NCI-H1694 (cell line): Measurements from ENCODE around the gene TNFRSF9.

ENCODE experiments used
- DNase-seq: peaks from one replicate; lab custom pipeline; 2025; lab: John Stamatoyannopoulos, UW

TNFRSF9 gene

DNA sequence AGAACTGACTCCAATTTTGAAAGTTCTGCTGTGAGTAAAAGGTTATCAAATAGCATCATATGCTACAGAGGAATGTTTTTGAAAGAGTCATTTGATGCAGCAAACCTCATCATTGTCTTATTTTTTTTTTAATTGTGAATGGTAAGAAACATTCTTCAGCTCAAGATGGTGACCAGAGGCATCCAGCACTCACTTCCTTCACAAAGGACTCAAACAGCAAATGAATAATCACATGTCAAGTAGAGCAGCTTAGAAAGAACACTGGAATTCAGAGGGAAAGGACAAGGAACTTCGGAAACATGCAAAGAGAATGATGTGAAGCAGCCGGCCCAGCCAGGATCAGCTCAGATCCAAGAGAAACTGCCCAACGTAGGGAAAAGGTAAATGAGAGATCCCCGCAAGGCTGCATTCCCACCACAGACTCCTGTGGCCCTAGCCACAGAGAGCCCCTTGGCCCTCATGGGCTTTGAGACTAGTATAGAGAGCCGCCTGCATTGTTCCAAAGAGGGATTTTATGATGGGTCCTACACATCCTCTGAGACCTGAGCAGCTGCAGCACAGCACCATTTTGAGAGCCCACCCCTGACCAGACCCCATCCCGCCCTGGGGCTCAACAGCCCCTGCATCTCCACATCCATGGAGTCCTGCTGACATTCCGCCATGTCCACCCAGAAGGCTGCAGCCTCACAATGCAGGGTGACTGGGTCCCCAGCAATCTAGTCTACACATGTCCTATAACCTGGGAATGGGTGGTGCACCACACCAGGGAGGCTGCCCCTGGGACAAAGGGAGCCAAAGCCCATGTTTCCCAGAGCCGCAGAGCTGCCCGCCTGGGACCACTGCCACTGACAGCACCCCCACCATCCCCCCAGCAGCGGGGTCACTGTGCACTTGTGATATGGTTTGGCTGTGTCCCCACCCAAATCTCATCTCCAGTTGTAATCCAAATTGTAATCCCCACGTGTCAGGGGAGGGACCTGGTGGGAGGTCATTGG is 66.5 kb downstream of the TNFRSF9 start:
- DNase-seq: no peak

DNA sequence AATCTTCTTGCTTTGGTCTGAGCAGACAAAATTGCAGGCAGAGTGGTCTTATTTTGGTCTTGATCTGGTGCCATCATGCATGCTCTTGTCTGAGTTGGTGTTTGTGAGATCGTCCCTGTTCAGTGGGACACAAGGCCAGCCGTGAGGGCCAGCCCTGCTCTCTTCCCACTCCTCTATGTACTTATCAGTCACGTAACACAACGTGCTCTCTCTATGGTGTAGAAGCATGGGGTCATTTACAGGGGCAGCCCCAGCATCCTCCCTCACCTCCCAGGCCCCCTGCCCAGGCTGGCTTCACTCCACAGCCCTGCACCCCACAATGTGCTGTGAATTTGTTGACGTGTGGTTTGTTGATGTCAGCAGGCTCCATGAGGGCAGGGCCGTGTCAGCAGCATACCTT is 69.5 kb downstream of the TNFRSF9 start:
- DNase-seq: no peak

GRCh38 chr1:7869136-7869920 is 71.3 kb downstream of the TNFRSF9 start:
- DNase-seq: no peak

GRCh38 chr1:7868070-7868780 is 72.4 kb downstream of the TNFRSF9 start:
- no peak for DNase-seq

GRCh38 chr1:7865978-7866377 is 74.7 kb downstream of the TNFRSF9 start:
- DNase-seq: no peak
